ENCODE measurements around the gene BIN2. TPM values are rescaled to one million over a fixed set of nuclear protein-coding genes. Genes with fewer than 3 reads are reported as not detected.
A peak's percentile ranks its signal among the peaks of the same experiment; 100 is the strongest.
"Not testable (repeated sequence)": the region's sequence is repeated elsewhere in the genome, so short reads cannot be mapped to it uniquely, and the experiment has no call there.

Gene BIN2
- total RNA-seq, 2 experiments from 2014 or later: 39.5 to 41.7 TPM

GRCh38 chr12:51306507-51306906 is 17.5 kb downstream of the BIN2 start:
- peaks cover 36% of the 10 kb centered on the region for H3K36me3 Mint-ChIP-seq (ENCODE audit: low read depth)
- ChIA-PET POLR2A (interaction anchor here (1.0 kb wide), 1 partner anchor 14 kb away, joined by 4 read pairs; no protein-coding TSS in a partner anchor), CTCF (interaction anchor here (5.1 kb wide), 1 partner anchor 35 kb away, joined by 22 read pairs; no protein-coding TSS in a partner anchor)
- H3K4me1 Mint-ChIP-seq (ENCODE audit: low read depth): peaks cover 51% of the 10 kb centered on the region
- H3K4me3 Mint-ChIP-seq: no peak overlapping the region
- intact Hi-C loops (cut with micrococcal nuclease): no loop called here
- H3K9me3 Mint-ChIP-seq: no peaks in the 10 kb centered on the region
- TF ChIP-seq CTCF (IDR thresholded peaks at IDR 0.05): no peak
- ATAC-seq (no peak), DNase-seq (no peak)
- H3K27ac Mint-ChIP-seq: no peak overlapping the region
- no peaks in the 10 kb centered on the region for H3K27me3 Mint-ChIP-seq

GRCh38 chr12:51300768-51301167 is 23.2 kb downstream of the BIN2 start:
- intact Hi-C loops (cut with micrococcal nuclease); H3K27ac Mint-ChIP-seq; H3K4me3 Mint-ChIP-seq; H3K27me3 Mint-ChIP-seq; H3K9me3 Mint-ChIP-seq; ATAC-seq; H3K4me1 Mint-ChIP-seq (ENCODE audit: low read depth); DNase-seq: not testable (repeated sequence)
- ChIA-PET CTCF (interaction anchor here (1.7 kb wide), 1 partner anchor 41 kb away, joined by 8 read pairs; no protein-coding TSS in a partner anchor), POLR2A (interaction anchor here (0.6 kb wide), 1 partner anchor 12 kb away, joined by 3 read pairs; no protein-coding TSS in a partner anchor)
- H3K36me3 Mint-ChIP-seq (ENCODE audit: low read depth): peaks cover 33% of the 10 kb centered on the region

- no peaks in the 10 kb centered on the region for H3K27me3 Mint-ChIP-seq
- intact Hi-C loops (cut with micrococcal nuclease): no loop called here
- H3K9me3 Mint-ChIP-seq: no peaks in the 10 kb centered on the region
- DNase-seq: no peak
- no peak for ATAC-seq
- H3K27ac Mint-ChIP-seq: peak overlapping the region; percentile 63
- CTCF ChIA-PET: interaction anchor here (0.9 to 1.6 kb wide), 3 partner anchors 13 to 46 kb away, joined by 3 to 5 read pairs (median 3); no protein-coding TSS in a partner anchor
- H3K4me3 Mint-ChIP-seq: no peak overlapping the region
- peaks cover 18% of the 10 kb centered on the region for H3K4me1 Mint-ChIP-seq (ENCODE audit: low read depth)
- TF ChIP-seq CTCF (IDR thresholded peaks at IDR 0.05): no peak
- POLR2A ChIA-PET: interaction anchor here (1.0 kb wide), 1 partner anchor 21 kb away, joined by 3 read pairs; no protein-coding TSS in a partner anchor
- H3K36me3 Mint-ChIP-seq (ENCODE audit: low read depth): peaks cover 34% of the 10 kb centered on the region
Observed at GRCh38 chr12:51295651-51296050, 28.3 kb downstream of the BIN2 start.

- DNase-seq; H3K4me3 Mint-ChIP-seq; ATAC-seq; H3K27me3 Mint-ChIP-seq; H3K9me3 Mint-ChIP-seq; intact Hi-C loops (cut with micrococcal nuclease): not testable (repeated sequence)
- CTCF ChIA-PET: interaction anchor here (0.8 to 2.5 kb wide), 3 partner anchors 36 to 65 kb away, joined by 3 to 11 read pairs (median 3); no protein-coding TSS in a partner anchor
- POLR2A ChIA-PET: interaction anchor here (0.9 kb wide), 1 partner anchor 61 kb away, joined by 3 read pairs; no protein-coding TSS in a partner anchor
- Mint-ChIP-seq H3K27ac (peak overlapping the region; percentile 76), H3K36me3 (ENCODE audit: low read depth) (peaks cover 39% of the 10 kb centered on the region), H3K4me1 (ENCODE audit: low read depth) (peaks cover 23% of the 10 kb centered on the region)
Observed at GRCh38 chr12:51294097-51294496, 29.9 kb downstream of the BIN2 start.

GRCh38 chr12:51293696-51294095 is 30.3 kb downstream of the BIN2 start:
- no peaks in the 10 kb centered on the region for H3K9me3 Mint-ChIP-seq
- H3K27ac Mint-ChIP-seq: peak overlapping the region; percentile 76
- TF ChIP-seq CTCF (IDR thresholded peaks at IDR 0.05): no peak
- intact Hi-C loops (cut with micrococcal nuclease): no loop called here
- H3K4me1 Mint-ChIP-seq (ENCODE audit: low read depth): peaks cover 23% of the 10 kb centered on the region
- H3K36me3 Mint-ChIP-seq (ENCODE audit: low read depth): peaks cover 39% of the 10 kb centered on the region
- CTCF ChIA-PET: interaction anchor here (0.8 to 2.5 kb wide), 4 partner anchors 36 to 65 kb away, joined by 3 to 11 read pairs (median 3); no protein-coding TSS in a partner anchor
- DNase-seq (no peak), ATAC-seq (peak; percentile 83)
- H3K27me3 Mint-ChIP-seq: no peaks in the 10 kb centered on the region
- POLR2A ChIA-PET: interaction anchor here (0.9 kb wide), 1 partner anchor 62 kb away, joined by 3 read pairs; no protein-coding TSS in a partner anchor
- H3K4me3 Mint-ChIP-seq: no peak overlapping the region

GRCh38 chr12:51291603-51292513 is 32.1 kb downstream of the BIN2 start:
- H3K9me3 Mint-ChIP-seq; intact Hi-C loops (cut with micrococcal nuclease); H3K27me3 Mint-ChIP-seq; DNase-seq; ATAC-seq; H3K4me3 Mint-ChIP-seq: not testable (repeated sequence)
- Mint-ChIP-seq H3K27ac (peak overlapping the region; percentile 67), H3K36me3 (ENCODE audit: low read depth) (peaks cover 41% of the 10 kb centered on the region), H3K4me1 (ENCODE audit: low read depth) (peaks cover 23% of the 10 kb centered on the region)
- CTCF ChIA-PET: interaction anchor here (1.1 to 1.2 kb wide), 2 partner anchors 39 to 467 kb away, joined by 3 to 4 read pairs; no protein-coding TSS in a partner anchor
- POLR2A ChIA-PET: interaction anchor here (0.6 kb wide), 1 partner anchor 42 kb away, joined by 3 read pairs; no protein-coding TSS in a partner anchor
